HCT116 (cell line): ENCODE results near the gene BNIP1. TPM values are rescaled to one million over a fixed set of nuclear protein-coding genes. Genes with fewer than 3 reads are reported as not detected.

Experiments used
- ATAC-seq: fragments of 200-7000 bp; cut with Tn5 transposase; 2 replicates; pipeline ENCODE4 v1.9.1; 2020; ENCODE audit warnings: mild to moderate bottlenecking, moderate library complexity
- BruUV-seq: library from RNA; stranded (reverse); fragments of 400-500 nt; replicated peaks from 2 replicates; lab custom pipeline; 2021; lab: Mats Ljungman, UMichigan
- CTCF ChIA-PET: fragments of 300-600 bp; sonication (Branson Sonifier 250); formaldehyde crosslinking; loops from one replicate; lab custom pipeline; 2021; ENCODE audit warnings: antibody characterized with exemption; lab: Charles Lee
- POLR2A ChIA-PET: fragments of 300-600, 350-600 bp; sonication (Branson Sonifier 250); formaldehyde crosslinking; loops from one replicate; lab custom pipeline; 2021; ENCODE audit warnings: antibody characterized with exemption; lab: Charles Lee
- RAD21 ChIA-PET, 2 experiments: fragments of 300-600 bp; sonication (Branson Sonifier 250); formaldehyde crosslinking; loops; one replicate each; lab custom pipeline; 2023; ENCODE audit warnings: low total read pairs in 2 of 2; ENCODE audit not compliant: uncharacterized antibody in 2 of 2, unreplicated experiment in 2 of 2, low non-redundant PET in 1 of 2; lab: Charles Lee
- DNase-seq: peaks from one replicate; pipeline ENCODE4 v3.0.0-alpha.2; 2010; ENCODE audit warnings: low read depth, low spot score
- H2AFZ ChIP-seq: fragments of 200-600 bp; shearing (Covaris generic), sonication (generic); 2 replicates; pipeline ENCODE4 v1.6.1; 2017; ENCODE audit warnings: low read depth, mixed run types, mixed read lengths, antibody characterized with exemption, low read length; ENCODE audit not compliant: poor library complexity, severe bottlenecking
- H3K27ac ChIP-seq: 2 replicates; pipeline ENCODE4 v1.5.1; 2012; ENCODE audit warnings: low read depth, low read length
- H3K27me3 ChIP-seq: fragments of 200-600 bp; sonication (generic); 2 replicates; pipeline ENCODE4 v1.6.1; 2016; ENCODE audit warnings: mixed run types, low read length, mixed read lengths; ENCODE audit not compliant: insufficient read depth
- H3K36me3 ChIP-seq, 2 experiments: fragments of 200-500 bp in 1 of 2; fragments of 200-600 bp in 1 of 2; sonication (Bioruptor generic) in 1 of 2; sonication (generic) in 1 of 2; 2 replicates each; pipeline versions ENCODE4 v1.5.1 to v1.6.1; 2014 to 2016; ENCODE audit warnings: low read length in 2 of 2, inconsistent platforms in 1 of 2, mixed read lengths in 1 of 2, mixed run types in 1 of 2; ENCODE audit not compliant: insufficient read depth in 2 of 2, control insufficient read depth in 1 of 2
- H3K4me1 ChIP-seq, 2 experiments: fragments of 200-600 bp in 1 of 2; sonication (generic) in 1 of 2; 2 replicates each; pipeline versions ENCODE4 v1.5.1 to v1.6.1; 2012 to 2017; ENCODE audit warnings: low read length in 2 of 2, inconsistent platforms in 1 of 2, mild to moderate bottlenecking in 1 of 2, mixed read lengths in 1 of 2, mixed run types in 1 of 2, moderate library complexity in 1 of 2; ENCODE audit not compliant: insufficient read depth in 2 of 2, control insufficient read depth in 1 of 2
- H3K4me2 ChIP-seq: fragments of 200-600 bp; sonication (generic); 2 replicates; pipeline ENCODE4 v1.6.1; 2017; ENCODE audit warnings: mixed run types, low read length, mixed read lengths
- H3K4me3 ChIP-seq, 2 experiments: fragments of 200-600 bp in 1 of 2; sonication (generic) in 1 of 2; replicated peaks in 1 of 2; 2 replicates each; pipeline ENCODE4 v1.5.1; 2011 to 2016; ENCODE audit warnings: low read length in 2 of 2, control low read depth in 1 of 2, low read depth in 1 of 2, mild to moderate bottlenecking in 1 of 2, mixed read lengths in 1 of 2, mixed run types in 1 of 2
- H3K79me2 ChIP-seq: fragments of 200-600 bp; sonication (generic); 2 replicates; pipeline ENCODE4 v1.6.1; 2017; ENCODE audit warnings: mild to moderate bottlenecking, mixed run types, low read length, moderate library complexity, mixed read lengths; ENCODE audit not compliant: insufficient read depth
- H3K9ac ChIP-seq: fragments of 200-600 bp; sonication (generic); 2 replicates; pipeline ENCODE4 v1.6.1; 2016; ENCODE audit warnings: low read length, mixed read lengths
- H3K9me2 ChIP-seq: fragments of 200-600 bp; sonication (generic), shearing (Covaris generic); 2 replicates; pipeline ENCODE4 v1.6.1; 2017; ENCODE audit warnings: mixed run types, mild to moderate bottlenecking, moderate library complexity; ENCODE audit not compliant: insufficient read depth
- H3K9me3 ChIP-seq, 2 experiments: fragments of 200-500 bp in 1 of 2; fragments of 200-600 bp in 1 of 2; sonication (Bioruptor generic) in 1 of 2; sonication (generic) in 1 of 2; 2 replicates each; pipeline ENCODE4 v1.6.1; 2014 to 2017; ENCODE audit warnings: low read length in 2 of 2, mixed read lengths in 2 of 2, inconsistent platforms in 1 of 2, low read depth in 1 of 2, mild to moderate bottlenecking in 1 of 2, mixed run types in 1 of 2, moderate library complexity in 1 of 2; ENCODE audit not compliant: control insufficient read depth in 1 of 2, insufficient read depth in 1 of 2
- H4K20me1 ChIP-seq: fragments of 200-600 bp; sonication (generic), shearing (Covaris generic); 2 replicates; pipeline ENCODE4 v1.6.1; 2017; ENCODE audit warnings: mixed run types, mild to moderate bottlenecking, moderate library complexity; ENCODE audit not compliant: insufficient read depth
- ATF3 ChIP-seq: IDR thresholded peaks from 2 replicates; pipeline ENCODE4 v1.6.1; 2012
- CTCF ChIP-seq, 3 experiments: fragments of 200-600 bp in 1 of 3; sonication (generic) in 1 of 3; IDR thresholded peaks in 2 of 3; conservative IDR thresholded peaks in 1 of 3; 2 replicates each; pipeline ENCODE4 v1.5.1; 2012 to 2017; ENCODE audit warnings: low read depth in 2 of 3, low read length in 2 of 3, antibody characterized with exemption in 1 of 3, borderline replicate concordance in 1 of 3, control low read depth in 1 of 3, mild to moderate bottlenecking in 1 of 3, mixed read lengths in 1 of 3, mixed run types in 1 of 3, moderate library complexity in 1 of 3; ENCODE audit not compliant: insufficient read depth in 1 of 3
- EGR1 ChIP-seq: IDR thresholded peaks from 2 replicates; pipeline ENCODE4 v1.6.1; 2012; ENCODE audit warnings: low read depth
- ELF1 ChIP-seq: IDR thresholded peaks from 2 replicates; pipeline ENCODE4 v1.6.1; 2012; ENCODE audit warnings: low read depth, borderline replicate concordance
- EZH2 ChIP-seq: fragments of 200-600 bp; sonication (generic); IDR thresholded peaks from 2 replicates; pipeline ENCODE4 v1.6.1; 2017; ENCODE audit warnings: antibody characterized with exemption, mixed run types
- EZH2phosphoT487 ChIP-seq: fragments of 200-600 bp; IDR thresholded peaks from 2 replicates; pipeline ENCODE4 v1.6.1; 2018; ENCODE audit warnings: antibody characterized with exemption, borderline replicate concordance
- MAX ChIP-seq: IDR thresholded peaks from 2 replicates; pipeline ENCODE4 v1.6.1; 2012
- POLR2A ChIP-seq: IDR thresholded peaks from 2 replicates; pipeline ENCODE4 v1.7.0; 2011; ENCODE audit warnings: borderline replicate concordance; ENCODE audit not compliant: insufficient read depth, insufficient read length; ENCODE audit errors: extremely low read depth
- RAD21 ChIP-seq: IDR thresholded peaks from 2 replicates; pipeline ENCODE4 v1.6.1; 2012; ENCODE audit warnings: low read depth, mild to moderate bottlenecking
- SIN3A ChIP-seq: IDR thresholded peaks from 2 replicates; pipeline ENCODE4 v1.6.1; 2012; ENCODE audit warnings: low read depth
- SP1 ChIP-seq: IDR thresholded peaks from 2 replicates; pipeline ENCODE4 v1.6.1; 2012; ENCODE audit warnings: low read depth
- SRF ChIP-seq: IDR thresholded peaks from 2 replicates; pipeline ENCODE4 v1.6.1; 2012; ENCODE audit warnings: low read depth
- ZBTB33 ChIP-seq: IDR thresholded peaks from 2 replicates; pipeline ENCODE4 v1.6.1; 2011; ENCODE audit warnings: mild to moderate bottlenecking, low read length, moderate library complexity; ENCODE audit not compliant: insufficient replicate concordance; ENCODE audit errors: extremely low read depth
- ZNF274 ChIP-seq: fragments of 200-500 bp; sonication (Bioruptor generic); IDR thresholded peaks from 2 replicates; pipeline ENCODE4 v1.6.1; 2014; ENCODE audit warnings: mild to moderate bottlenecking, low read depth, low read length, inconsistent platforms
- intact Hi-C: fragments of 100-400 bp; cut with micrococcal nuclease; formaldehyde crosslinking; loops from 2 replicates; pipeline ENCODE4 v1.10.0; 2022
- total RNA-seq: library from RNA; stranded (reverse); gene quantifications from one replicate; pipeline ENCODE4 v1.2.1, GENCODE V29; 2021; ENCODE audit not compliant: unreplicated experiment

The BNIP1 gene
- total RNA-seq, 1 experiment from 2014 or later = 18.6 TPM

- intact Hi-C loops = no loop called here
- Histone ChIP-seq H3K9me3 (no peaks in the 10 kb centered on the region), H3K4me3 (no peak overlapping the region), H4K20me1 (no peaks in the 10 kb centered on the region), H3K9ac (no peak overlapping the region), H2AFZ (no peak overlapping the region), H3K27me3 (no peaks in the 10 kb centered on the region), H3K79me2 (no peaks in the 10 kb centered on the region), H3K27ac (no peak overlapping the region), H3K4me1 (peaks cover 0 to 2% of the 10 kb centered on the region in 2 experiments; a peak in 1 of 4 replicates), H3K9me2 (no peaks in the 10 kb centered on the region), H3K4me2 (no peak overlapping the region), H3K36me3 (peaks cover 5 to 12% of the 10 kb centered on the region in 2 experiments; a peak in 2 of 4 replicates)
- POLR2A ChIA-PET = no interaction called here
- RAD21 ChIA-PET = no interaction called here
- TF ChIP-seq ATF3 = no peak
- ATAC-seq (no peak), DNase-seq (no peak)
- no TSS peak for BruUV-seq
- CTCF ChIA-PET = interaction anchor here (0.8 kb wide), 1 partner anchor 8 kb away, joined by 3 read pairs; no protein-coding TSS in a partner anchor
These were observed 14.9 kb downstream of the BNIP1 start for GRCh38 chr5:173159256-173159655.

GRCh38 chr5:173161148-173161547 lies 16.8 kb downstream of the BNIP1 start:
- no peak for DNase-seq
- no peaks in the 10 kb centered on the region for H3K9me2 ChIP-seq
- RAD21 ChIA-PET = no interaction called here
- no peaks in the 10 kb centered on the region for H3K9me3 ChIP-seq
- no peaks in the 10 kb centered on the region for H3K27me3 ChIP-seq
- peaks cover 2 to 7% of the 10 kb centered on the region in 2 experiments; a peak in 2 of 4 replicates for H3K36me3 ChIP-seq
- no peaks in the 10 kb centered on the region for H4K20me1 ChIP-seq
- no TSS peak for BruUV-seq
- no peak for ATAC-seq
- H3K4me1 ChIP-seq = no peaks in the 10 kb centered on the region
- H2AFZ ChIP-seq = no peak overlapping the region
- POLR2A ChIA-PET = no interaction called here
- TF ChIP-seq CTCF (IDR thresholded peaks at IDR 0.05 in 2 of 3, conservative IDR thresholded peaks at IDR 0.05 in 1 of 3; ENCODE audit: borderline replicate concordance in 1 of 3, insufficient read depth in 1 of 3, low read depth in 2 of 3, low read length in 2 of 3) (no peak), RAD21 (no peak), EZH2phosphoT487 (no peak), ATF3 (no peak), EGR1 (no peak), SP1 (no peak), POLR2A (no peak), ZNF274 (no peak), SRF (no peak), EZH2 (no peak), MAX (no peak), ELF1 (no peak), SIN3A (no peak), ZBTB33 (no peak)
- no peak overlapping the region for H3K27ac ChIP-seq
- intact Hi-C loops = no loop called here
- CTCF ChIA-PET = no interaction called here
- no peak overlapping the region for H3K4me2 ChIP-seq
- no peak overlapping the region for H3K9ac ChIP-seq
- H3K79me2 ChIP-seq = no peaks in the 10 kb centered on the region
- H3K4me3 ChIP-seq = no peak overlapping the region
